Measurements from ENCODE around the gene CGB5.

CGB5 gene

GRCh38 chr19:49009828-49010227, 33.8 kb upstream of the CGB5 start:
- H3K27ac ChIP-seq (ENCODE audit: extremely low read depth, low read depth, low read length), result no peak overlapping the region
- no peaks in the 10 kb centered on the region for H3K4me1 ChIP-seq (ENCODE audit: control insufficient read depth, insufficient read depth, low read length)
- no peaks in the 10 kb centered on the region for H3K9me3 ChIP-seq (ENCODE audit: control insufficient read depth, insufficient read depth, low read depth, low read length)
- H3K4me3 ChIP-seq (ENCODE audit: low read depth, low read length), result no peak overlapping the region
- POLR2A ChIA-PET, result interaction anchor here (0.5 to 2.5 kb wide), 4 partner anchors 10 to 1316 kb away, joined by 3 to 7 read pairs (median 5); partner anchors contain the start of gene RUVBL2
- TF ChIP-seq ZFP41 (tag by site-specific recombination; IDR thresholded peaks at IDR 0.05; ENCODE audit: borderline replicate concordance) (no peak), ZNF223 (tag by site-specific recombination; IDR thresholded peaks at IDR 0.05) (no peak), GFI1B (tag by site-specific recombination; IDR thresholded peaks at IDR 0.05) (no peak), ZNF174 (tag by site-specific recombination; IDR thresholded peaks at IDR 0.05) (no peak), ZNF777 (tag by site-specific recombination; IDR thresholded peaks at IDR 0.05; ENCODE audit: borderline replicate concordance) (no peak), ZNF670 (tag by site-specific recombination; IDR thresholded peaks at IDR 0.05; ENCODE audit: low read depth) (no peak), YY1 (tag by site-specific recombination; IDR thresholded peaks at IDR 0.05) (no peak), PRDM4 (tag by site-specific recombination; IDR thresholded peaks at IDR 0.05) (no peak), ZNF362 (tag by site-specific recombination; IDR thresholded peaks at IDR 0.05) (no peak), PATZ1 (tag by site-specific recombination; IDR thresholded peaks at IDR 0.05) (no peak), ZNF521 (tag by site-specific recombination; IDR thresholded peaks at IDR 0.05) (no peak), ZNF280D (tag by site-specific recombination; IDR thresholded peaks at IDR 0.05) (no peak), SCRT2 (tag by site-specific recombination; IDR thresholded peaks at IDR 0.05) (no peak), ZNF48 (tag by site-specific recombination; IDR thresholded peaks at IDR 0.05) (no peak), ZNF548 (tag by site-specific recombination; IDR thresholded peaks at IDR 0.05) (no peak), ZNF266 (tag by site-specific recombination; IDR thresholded peaks at IDR 0.05; ENCODE audit: low read depth) (no peak), ZSCAN4 (tag by site-specific recombination; IDR thresholded peaks at IDR 0.05) (no peak), ZNF354C (tag by site-specific recombination; IDR thresholded peaks at IDR 0.05; ENCODE audit: borderline replicate concordance, low read depth) (no peak), ZNF585B (tag by site-specific recombination; IDR thresholded peaks at IDR 0.05) (no peak), ZNF146 (tag by site-specific recombination; IDR thresholded peaks at IDR 0.05) (no peak)
- H3K36me3 ChIP-seq (ENCODE audit: control insufficient read depth in 2 of 2, insufficient read depth in 1 of 2, low read length in 2 of 2), result peaks cover 39 to 79% of the 10 kb centered on the region in 2 experiments
- CTCF ChIA-PET, result interaction anchor here (1.0 to 9.4 kb wide), 3 partner anchors 11 to 64 kb away, joined by 5 to 133 read pairs (median 6); partner anchors contain the start of genes GYS1 and RUVBL2
